HG02763 (cell line): ENCODE data around the gene ICE2.
A peak's percentile ranks its signal among the peaks of the same experiment; 100 is the strongest.

Experiments
- ATAC-seq: cut with Tn5 transposase; IDR thresholded peaks from one replicate; pipeline ENCODE4 v1.9.1; 2021; ENCODE audit warnings: mild to moderate bottlenecking, moderate library complexity; ENCODE audit not compliant: unreplicated experiment

Gene ICE2

DNA sequence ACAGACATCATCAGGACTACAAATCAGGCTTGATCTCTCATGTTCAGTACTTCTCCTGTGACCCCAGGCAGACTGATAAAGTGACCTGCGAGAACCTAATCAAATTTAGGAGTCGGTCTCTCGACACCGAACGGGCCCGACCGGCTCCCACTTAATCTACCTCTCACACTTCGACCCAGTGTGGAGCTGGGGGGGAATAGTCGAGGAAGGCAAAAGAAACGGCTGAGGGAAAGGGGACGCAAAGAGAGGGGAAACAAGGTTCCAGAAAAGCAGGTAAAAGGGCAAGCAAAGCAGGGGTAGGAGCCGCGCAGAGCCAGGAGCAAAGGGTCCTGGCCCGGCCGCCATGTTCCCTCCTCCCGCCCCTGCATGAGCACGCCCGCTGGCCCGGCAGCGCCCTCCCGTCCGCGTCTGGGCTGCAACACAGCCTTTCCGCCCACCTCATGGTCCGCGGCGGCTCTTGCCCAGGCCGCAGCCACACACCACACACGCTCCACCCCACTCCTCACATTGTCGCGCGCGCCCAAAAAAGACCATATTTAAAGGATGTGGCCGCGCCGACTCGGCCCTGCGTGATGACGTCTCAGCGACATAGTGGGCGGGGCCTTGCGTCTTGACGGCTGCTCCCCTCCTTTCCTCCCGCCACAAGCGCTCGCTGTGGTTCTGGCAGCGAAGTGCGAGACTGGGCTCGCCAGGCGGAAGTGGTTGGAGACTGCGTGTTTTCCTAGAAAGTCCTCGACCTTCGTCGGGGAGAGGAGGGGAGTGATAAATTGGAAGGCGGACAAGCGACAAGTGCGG lies at the start of gene ICE2:
TSS of gene ICE2 (minus strand) at position 577 of the 795 bp plus-strand sequence. CDS start 1,165 bp downstream, outside the sequence.
- ATAC-seq: peak; percentile 88

GRCh38 chr15:60528530-60528929 lies 49.6 kb upstream of the ICE2 start:
- no peak for ATAC-seq

GRCh38 chr15:60527456-60527855 lies 48.5 kb upstream of the ICE2 start:
- ATAC-seq: no peak

DNA sequence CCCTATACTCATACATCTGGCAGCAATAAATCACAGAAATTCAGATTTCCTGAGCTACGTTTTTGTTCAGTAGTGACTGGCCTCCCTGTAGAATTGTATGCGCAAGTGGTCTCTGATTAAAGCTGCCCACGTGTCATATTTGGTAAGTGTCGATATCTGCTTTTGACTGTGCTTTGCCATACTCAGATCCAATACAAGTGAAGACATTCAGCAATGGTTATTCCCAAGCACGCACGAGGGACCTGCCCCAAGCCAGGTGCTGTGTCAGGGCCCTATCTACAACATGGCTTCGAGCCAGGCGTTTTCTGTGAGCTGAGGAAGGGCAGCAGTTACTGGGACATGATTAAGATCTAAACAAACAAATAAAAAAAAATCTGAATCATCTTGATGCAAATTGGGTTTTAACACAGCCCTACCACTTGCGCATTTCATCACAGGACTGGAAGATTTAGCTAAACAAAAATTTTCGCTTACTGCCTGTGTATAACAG lies 47.2 kb upstream of the ICE2 start:
- no peak for ATAC-seq

GRCh38 chr15:60525341-60526039 lies 46.5 kb upstream of the ICE2 start:
- no peak for ATAC-seq

GRCh38 chr15:60523056-60523455 lies 44.1 kb upstream of the ICE2 start:
- no peak for ATAC-seq

DNA sequence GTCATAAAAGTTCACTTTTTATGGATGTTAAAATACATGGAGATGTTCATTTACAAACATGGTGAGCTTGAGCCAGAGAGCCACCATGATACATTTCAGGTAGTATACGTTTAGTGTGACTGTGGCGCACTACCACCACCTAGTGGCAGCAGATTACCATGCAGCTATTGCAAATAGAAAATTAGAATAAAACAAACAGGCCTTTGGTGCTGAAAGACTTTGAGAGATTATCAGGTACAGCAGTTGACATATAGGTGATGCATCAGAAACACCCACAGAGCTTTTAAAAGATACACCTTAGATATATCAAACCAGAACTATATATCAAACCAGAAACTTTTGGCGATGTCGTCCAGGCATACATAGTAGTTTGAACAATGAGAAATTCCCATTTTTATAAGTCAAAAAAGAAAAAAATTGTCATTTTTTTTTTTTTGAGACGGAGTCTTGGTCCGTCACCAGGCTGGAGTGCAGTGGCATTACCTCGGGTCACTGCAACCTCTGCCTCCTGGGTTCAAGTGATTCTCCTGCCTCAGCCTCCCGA lies 42.0 kb upstream of the ICE2 start:
- no peak for ATAC-seq

GRCh38 chr15:60520013-60520824 lies 41.3 kb upstream of the ICE2 start:
- ATAC-seq: no peak

DNA sequence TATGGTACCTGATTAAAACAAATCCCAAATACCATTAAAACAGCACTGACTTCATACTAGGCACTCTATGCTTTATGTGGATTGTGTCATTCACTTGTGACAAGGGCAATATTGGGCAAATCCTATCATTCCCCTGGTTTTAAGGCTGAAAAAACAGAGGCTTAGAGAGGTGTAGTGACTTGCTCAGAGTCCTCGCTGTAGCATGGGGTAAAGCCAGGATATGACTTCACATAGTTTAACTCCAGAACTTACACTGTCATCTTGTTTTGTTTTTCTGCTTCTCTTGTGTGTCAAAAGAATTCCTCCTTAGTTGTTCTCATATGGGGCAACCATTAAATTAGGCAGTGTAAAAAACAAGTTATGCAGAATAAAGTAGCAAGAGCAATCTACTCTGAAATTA lies 40.3 kb upstream of the ICE2 start:
- ATAC-seq: no peak

- no peak for ATAC-seq
Measured at GRCh38 chr15:60518511-60518910, 39.6 kb upstream of the ICE2 start.

- ATAC-seq: no peak
Measured at GRCh38 chr15:60514261-60514881, 35.4 kb upstream of the ICE2 start.

- no peak for ATAC-seq
Measured at GRCh38 chr15:60513676-60514075, 34.7 kb upstream of the ICE2 start.

DNA sequence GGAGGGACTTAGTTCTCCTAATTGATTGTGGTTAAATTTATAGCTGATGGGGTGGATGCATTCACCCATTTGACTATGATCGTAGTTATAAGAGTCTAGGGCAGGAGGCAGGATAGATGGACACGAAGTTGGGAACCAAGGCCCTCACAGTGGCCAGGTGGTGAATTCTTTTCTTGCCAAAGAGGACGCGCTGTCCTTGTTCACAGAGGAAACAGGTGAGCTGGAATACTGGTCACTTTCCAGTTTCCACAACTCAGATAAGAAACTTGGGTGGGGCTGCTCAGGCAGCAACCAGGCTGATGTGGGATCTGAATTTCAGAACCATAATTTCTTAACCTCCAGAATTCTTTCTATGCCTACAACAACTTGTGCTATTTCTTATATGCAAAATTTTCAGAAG lies 34.0 kb upstream of the ICE2 start:
- no peak for ATAC-seq

GRCh38 chr15:60511351-60512031 lies 32.5 kb upstream of the ICE2 start:
- no peak for ATAC-seq

- ATAC-seq: no peak
Measured at GRCh38 chr15:60510006-60510405, 31.1 kb upstream of the ICE2 start.

DNA sequence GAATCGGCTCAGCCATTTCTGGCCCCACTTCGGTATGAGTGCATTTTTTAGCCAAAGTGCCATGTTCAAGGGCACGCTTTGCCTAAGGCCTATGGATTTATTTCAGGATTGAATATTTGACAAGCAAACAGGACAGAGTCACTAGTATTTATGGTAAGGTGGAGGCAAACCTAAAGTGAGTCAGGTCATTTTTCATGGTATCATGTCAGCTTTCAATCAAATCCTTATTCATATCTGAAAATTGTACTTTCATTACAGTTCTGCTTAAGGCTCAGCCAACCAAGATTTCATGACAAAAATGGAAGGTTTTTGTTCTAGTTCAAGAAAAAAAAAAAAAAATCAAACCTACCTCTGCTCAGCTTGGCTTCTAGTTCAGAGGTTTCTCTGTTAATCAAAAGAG lies 30.5 kb upstream of the ICE2 start:
- ATAC-seq: no peak

GRCh38 chr15:60508442-60508841 lies 29.5 kb upstream of the ICE2 start:
- ATAC-seq: no peak

GRCh38 chr15:60507596-60508424 lies 28.9 kb upstream of the ICE2 start:
- no peak for ATAC-seq

- ATAC-seq: no peak
Measured at GRCh38 chr15:60496853-60497252, 17.9 kb upstream of the ICE2 start.
